Stimulated activated CD8-positive, alpha-beta memory T cell treated with anti-CD3 and anti-CD28 coated beads, Interleukin-7, amount 100 ng/mL, for 48 hours (primary cell): ENCODE measurements around the gene PIP5K1C.

ENCODE experiments used
- DNase-seq, 2 donors: peaks; one replicate each; pipeline ENCODE4 v3.0.0-alpha.2; 2020; ENCODE audit warnings: low read depth in 1 of 2; ENCODE audit errors: extremely low read depth in 1 of 2

Gene PIP5K1C, protein sequence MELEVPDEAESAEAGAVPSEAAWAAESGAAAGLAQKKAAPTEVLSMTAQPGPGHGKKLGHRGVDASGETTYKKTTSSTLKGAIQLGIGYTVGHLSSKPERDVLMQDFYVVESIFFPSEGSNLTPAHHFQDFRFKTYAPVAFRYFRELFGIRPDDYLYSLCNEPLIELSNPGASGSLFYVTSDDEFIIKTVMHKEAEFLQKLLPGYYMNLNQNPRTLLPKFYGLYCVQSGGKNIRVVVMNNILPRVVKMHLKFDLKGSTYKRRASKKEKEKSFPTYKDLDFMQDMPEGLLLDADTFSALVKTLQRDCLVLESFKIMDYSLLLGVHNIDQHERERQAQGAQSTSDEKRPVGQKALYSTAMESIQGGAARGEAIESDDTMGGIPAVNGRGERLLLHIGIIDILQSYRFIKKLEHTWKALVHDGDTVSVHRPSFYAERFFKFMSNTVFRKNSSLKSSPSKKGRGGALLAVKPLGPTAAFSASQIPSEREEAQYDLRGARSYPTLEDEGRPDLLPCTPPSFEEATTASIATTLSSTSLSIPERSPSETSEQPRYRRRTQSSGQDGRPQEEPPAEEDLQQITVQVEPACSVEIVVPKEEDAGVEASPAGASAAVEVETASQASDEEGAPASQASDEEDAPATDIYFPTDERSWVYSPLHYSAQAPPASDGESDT

DNA sequence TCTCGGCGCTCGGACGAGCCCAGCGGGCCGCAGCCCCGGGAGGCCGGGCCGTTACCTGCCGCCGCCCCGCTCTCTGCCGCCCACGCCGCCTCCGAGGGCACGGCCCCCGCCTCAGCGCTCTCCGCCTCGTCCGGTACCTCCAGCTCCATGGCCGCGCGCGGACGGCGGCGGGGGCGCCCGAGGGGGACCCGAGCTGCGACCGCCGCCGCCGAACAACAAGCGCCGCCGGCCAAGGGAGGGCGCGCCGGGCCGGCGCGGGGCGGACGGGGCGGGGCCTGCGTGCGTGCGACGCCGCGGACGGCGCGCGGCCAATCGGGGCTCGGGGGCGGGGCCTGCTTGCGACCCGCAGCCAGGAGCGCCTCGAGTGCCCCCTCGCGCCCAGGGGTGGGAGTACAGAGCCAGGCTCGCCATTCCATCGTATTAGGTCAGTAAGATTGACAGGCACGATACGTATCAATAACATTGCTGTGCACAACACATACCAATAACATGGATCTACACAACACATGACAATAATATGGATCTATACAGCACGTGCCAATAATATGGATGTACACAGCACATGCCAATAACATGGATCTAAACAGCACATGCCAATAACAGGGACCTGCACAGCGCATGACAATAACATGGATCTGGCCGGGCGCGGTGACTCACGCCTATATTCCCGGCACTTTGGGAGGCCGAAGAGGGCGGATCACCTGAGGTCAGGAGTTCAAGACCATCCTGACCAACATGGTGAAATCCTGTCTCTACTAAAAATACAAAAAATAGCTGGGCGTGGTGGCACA, at the start of gene PIP5K1C:
Gene PIP5K1C (minus strand): TSS at position 227 of the 791 bp plus-strand sequence. CDS start 78 bp downstream, at position 149.
- DNase-seq: peak; percentile 80 to 82

DNA sequence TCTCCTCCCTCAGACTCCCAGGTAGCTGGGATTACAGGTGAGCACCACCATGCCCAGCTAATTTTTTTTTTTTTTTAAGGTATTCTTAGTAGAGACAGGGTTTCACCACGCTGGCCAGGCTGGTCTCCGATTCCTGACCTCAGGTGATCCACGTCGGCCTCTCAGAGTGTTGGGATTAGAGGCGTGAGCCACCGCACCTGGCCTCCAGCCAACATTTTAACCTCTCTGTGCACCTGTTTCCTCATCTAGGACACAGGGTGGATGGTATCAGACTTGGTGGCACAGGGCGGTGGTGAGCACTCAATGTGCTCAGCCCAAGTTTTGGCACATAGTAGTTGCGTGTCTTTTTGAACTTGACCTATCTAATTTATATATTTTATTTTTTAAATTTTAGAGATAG, 48.7 kb upstream of the PIP5K1C start:
- no peak for DNase-seq

DNA sequence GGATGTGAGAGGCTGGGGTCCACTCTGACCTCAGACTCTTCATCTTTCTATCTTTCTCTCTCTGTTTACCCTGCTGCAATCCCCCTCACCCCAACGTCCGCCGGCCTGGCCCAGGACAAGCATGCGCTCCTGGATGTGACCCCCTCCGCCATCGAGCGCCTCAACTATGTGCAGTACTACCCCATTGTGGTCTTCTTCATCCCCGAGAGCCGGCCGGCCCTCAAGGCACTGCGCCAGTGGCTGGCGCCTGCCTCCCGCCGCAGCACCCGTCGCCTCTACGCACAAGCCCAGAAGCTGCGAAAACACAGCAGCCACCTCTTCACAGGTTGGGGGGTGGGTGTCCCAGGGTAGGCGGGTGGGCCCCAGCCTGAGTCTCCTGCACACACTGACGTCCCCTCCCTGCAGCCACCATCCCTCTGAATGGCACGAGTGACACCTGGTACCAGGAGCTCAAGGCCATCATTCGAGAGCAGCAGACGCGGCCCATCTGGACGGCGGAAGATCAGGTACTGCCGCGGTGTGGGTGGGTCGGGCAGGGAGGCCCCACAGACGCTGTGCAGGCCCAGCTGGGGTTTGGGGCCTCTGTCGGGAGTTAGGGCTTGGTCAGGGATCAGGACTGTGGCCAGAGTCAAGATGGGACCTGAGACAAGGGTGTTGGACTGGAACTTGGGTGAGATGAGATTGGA, 46.2 kb upstream of the PIP5K1C start:
- no peak for DNase-seq

DNA sequence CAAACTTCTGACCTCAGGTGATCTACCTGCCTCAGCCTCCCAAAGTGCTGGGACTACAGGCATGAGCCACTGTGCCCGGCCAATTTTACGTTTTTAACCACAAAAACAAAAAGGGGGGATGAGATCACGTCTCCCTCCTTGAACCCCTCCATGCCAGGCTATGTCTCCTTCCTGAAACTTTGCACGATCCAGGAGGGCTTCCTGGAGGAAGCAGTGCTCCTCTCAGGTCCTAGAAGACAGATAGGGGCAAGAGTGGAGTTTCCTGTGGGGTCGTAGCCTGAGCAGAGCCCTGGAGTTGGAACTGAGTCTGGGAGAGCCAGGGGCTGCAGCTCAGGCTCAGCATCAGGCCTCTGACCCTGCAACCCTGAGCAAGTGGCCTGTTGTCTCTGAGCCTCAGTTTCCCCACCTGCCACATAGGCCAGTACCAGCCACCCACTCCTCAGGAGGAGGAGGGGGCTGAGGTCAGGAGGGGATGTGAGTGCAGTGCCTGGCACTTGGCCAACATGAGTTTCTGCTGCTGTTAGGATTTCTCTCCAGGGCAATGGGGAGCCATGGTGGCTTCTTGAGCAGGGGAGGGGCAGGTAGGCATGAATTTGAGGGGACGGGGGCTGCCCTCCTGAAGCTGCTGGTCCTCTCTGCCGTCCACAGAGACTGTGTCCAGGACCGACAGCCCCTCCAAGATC, 45.2 kb upstream of the PIP5K1C start:
- DNase-seq: no peak

DNA sequence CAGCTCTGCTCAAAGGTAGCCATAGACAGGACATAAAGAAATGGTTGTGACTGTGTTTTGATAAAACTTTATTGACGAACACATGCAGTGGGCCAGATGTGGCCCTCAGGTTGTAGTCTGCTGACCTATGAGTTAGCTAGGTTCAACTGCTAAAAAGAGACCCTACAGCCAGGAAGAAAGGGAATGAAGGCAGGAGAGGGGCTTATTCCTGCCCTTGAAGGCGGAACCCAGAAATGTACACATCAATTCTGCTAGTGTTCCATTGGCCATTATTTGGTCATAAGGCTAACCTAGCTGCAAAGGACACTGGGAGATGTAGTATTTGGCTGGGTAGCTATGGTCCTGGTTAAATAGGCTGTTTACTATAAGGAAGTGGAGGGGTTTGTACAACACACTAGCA, 43.2 kb upstream of the PIP5K1C start:
- DNase-seq: no peak

DNA sequence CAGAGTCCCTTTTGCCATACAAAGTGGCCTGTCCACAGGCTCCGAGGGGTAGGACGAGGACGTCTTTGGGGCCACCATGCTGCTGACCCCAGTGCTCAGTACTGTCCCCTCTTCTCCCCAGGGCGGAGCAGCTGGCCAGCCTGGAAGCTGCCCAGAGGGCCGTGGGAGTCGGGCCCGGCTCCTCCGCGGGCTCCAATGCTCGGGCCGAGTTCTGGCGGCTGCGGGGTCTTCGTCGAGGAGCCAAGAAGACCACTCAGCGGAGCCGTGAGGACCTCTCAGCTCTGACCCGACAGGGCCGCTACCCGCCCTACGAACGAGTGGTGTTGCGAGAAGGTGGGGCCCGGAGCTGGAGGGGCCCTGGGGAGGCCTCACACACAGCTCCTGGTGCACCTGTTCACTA, 40.2 kb upstream of the PIP5K1C start:
- DNase-seq: no peak

DNA sequence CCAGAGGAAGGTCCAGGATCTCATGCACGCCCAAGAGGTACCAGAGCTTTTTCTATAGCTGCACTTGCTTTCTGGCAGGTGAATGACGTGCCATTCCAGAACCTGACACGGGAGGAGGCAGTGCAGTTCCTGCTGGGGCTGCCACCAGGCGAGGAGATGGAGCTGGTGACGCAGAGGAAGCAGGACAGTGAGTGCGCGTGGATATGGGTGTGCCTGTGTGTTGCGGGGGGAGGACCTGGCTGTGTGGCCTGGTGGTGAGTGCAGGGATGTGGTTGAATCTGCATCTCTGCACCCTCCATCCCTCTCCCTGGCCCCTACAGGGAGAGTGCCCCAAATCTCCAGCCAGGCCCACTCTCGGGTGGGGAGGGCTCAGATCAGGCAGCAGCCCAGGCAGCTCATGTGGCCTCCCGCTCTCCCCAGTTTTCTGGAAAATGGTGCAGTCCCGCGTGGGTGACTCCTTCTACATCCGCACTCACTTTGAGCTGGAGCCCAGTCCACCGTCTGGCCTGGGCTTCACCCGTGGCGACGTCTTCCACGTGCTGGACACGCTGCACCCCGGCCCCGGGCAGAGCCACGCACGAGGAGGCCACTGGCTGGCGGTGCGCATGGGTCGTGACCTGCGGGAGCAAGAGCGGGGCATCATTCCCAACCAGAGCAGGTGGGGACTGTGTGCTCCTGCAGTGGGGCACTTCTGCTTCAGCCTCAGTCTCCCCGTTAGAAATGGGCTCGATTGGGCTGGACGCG, 38.4 kb upstream of the PIP5K1C start:
- no peak for DNase-seq

DNA sequence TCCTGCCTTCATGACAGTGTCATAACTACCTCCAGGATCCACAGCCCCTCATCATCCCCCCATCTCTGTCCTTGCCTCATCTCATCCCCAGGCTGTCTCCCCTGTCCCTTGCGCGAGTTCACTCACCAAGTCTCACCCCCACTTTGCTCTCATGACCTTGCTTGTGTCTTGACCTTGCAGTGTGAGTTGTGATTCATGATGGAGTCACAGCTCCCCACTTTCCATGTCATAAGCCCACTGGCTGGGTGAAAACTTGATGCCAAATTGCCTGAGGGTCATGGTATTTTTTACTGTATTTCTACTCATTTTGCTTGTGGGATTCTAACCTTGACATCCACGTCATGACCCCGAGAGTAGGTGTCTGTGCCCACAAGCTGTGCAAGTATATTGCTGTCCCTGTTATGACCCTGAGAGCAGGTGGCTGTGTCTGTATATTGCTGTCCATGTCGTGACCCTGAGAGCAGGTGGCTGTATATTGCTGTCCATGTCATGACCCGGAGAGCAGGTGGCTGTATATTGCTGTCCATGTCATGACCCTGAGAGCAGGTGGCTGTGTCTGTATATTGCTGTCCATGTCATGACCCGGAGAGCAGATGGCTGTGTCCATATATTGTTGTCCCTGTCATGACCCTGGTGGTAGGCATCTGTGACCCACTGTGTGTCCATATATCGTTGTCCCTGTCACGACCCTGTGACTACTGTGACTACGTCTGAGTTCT, 37.4 kb upstream of the PIP5K1C start:
- no peak for DNase-seq

DNA sequence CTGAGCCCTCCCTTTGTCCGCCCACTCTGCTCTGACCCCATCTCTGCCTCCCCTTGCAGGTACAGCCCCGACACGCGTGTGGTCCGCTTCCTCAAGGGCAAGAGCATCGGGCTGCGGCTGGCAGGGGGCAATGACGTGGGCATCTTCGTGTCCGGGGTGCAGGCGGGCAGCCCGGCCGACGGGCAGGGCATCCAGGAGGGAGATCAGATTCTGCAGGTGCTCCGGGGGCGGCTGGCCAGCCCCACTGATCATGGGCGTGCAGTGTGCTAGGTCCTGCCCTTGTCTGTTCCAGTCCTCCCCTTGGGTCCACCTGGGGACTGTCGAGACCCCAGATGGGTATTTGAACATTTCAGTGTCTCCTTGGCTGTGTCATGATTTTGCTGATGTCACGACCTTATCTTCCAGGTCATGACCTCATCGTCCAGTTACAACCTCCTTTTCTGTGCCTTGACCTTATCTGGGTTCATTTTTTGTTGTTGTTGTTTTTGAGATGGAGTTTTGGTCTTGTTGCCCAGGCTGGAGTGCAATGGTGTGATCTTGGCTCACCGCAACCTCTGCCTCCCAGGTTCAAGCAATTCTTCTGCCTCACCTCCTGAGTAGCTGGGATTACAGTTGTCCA, 35.9 kb upstream of the PIP5K1C start:
- DNase-seq: no peak

DNA sequence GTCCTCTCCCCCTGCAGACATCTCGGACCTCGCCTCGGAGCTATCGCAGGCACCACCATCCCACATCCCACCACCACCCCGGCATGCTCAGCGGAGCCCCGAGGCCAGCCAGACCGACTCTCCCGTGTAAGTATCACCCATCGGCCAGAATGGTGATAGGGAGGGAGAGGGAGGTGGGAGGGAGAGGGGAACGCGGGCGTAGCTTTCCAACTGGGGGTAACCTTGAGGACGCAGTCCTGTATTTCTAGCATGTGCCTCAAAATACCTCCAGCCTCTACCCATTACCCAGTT, 34.0 kb upstream of the PIP5K1C start:
- no peak for DNase-seq

DNA sequence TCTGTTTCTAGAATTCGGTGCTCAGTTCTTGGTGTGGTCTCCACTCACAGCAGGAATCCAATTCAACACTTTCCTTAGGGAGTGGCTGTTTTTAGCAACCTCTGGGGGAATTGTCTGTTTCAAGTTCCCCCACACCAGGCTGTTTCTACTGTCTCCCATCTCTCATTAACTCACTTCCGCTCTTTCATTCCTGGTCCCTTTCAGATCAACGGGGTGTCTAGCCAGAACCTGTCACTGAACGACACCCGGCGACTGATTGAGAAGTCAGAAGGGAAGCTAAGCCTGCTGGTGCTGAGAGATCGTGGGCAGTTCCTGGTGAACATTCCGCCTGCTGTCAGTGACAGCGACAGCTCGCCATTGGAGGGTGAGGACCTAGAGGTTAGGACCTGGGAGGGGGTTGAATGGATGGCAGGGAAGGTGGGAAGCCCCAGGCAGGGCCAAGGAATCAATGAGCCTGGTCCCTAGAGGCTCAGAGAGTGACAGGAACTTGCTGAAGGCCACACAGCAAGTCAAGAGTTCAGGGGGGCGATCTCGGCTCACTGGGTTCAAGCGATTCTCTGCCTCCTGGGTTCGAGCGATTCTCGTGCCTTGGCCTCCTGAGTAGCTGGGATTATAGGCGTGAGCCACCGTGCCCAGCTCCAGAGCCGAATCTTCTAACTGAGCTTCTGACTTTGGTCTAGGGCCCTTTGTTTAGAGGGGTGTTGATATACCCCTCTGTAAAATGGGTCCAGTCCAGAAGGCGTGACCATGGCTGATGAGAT, 33.5 kb upstream of the PIP5K1C start:
- no peak for DNase-seq

DNA sequence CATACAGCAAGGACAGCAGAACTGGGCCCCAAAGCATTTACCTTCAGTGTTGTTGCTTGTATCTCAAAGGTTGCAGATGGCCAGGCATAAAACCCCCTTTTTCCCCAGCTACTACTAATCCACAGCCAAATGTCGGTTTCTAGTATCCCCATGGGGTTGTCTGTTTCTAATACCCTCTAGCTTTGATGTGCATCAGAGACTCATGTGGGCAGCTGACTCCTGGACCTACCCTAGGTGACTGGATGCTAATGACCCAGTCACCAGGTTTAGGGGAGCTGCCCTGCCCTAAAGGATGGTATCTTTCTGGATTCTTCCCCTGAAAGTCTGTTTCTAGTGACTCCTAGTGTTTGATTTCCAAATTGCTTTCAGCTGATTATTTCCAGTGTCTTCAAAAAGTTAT, 31.8 kb upstream of the PIP5K1C start:
- DNase-seq: no peak

DNA sequence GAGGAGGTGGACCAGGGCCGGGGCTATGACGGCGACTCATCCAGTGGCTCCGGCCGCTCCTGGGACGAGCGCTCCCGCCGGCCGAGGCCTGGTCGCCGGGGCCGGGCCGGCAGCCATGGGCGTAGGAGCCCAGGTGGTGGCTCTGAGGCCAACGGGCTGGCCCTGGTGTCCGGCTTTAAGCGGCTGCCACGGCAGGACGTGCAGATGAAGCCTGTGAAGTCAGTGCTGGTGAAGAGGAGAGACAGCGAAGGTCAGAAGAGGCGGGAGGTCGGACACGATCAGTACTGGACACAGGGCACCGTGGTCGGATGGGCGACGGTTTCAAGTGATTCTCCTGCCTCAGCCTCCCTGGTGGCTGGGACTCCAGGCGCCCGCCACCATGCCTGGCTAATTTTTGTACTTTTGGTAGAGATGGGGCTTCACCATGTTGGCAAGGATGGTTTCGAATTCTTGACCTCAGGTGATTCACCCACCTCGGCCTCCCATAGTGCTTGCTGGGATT, 30.2 kb upstream of the PIP5K1C start:
- DNase-seq: no peak

DNA sequence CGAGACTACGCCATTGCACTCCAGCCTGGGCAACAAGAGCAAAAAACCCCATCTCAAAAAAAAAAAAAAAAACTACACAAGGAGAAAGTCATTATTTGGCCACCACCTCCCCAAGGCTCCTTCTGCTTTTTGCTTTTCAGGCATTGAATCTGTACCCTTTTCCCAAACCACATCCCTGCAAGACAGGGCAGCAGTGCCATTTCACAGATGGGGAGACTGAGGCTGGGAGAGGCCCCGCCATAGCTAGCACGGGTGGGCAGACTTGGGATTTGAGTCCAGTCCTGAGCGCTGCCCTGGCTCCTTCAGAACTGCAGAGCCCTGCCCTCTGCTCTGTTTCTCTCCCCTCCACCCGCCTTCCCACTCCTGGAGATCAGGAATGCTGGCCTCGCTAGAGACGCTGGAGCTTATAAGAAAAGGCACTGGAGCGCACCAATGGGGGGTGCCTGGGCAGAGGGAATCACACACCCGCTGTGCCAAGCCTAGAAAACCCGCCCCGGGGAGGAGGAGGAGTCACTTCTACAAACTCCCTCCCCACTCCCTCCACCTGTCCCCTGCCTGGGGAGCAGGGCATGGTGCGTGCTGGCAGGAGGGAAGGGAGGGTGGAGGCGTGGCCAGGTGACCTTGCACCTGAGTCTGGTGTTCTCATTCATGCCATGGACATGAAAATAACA, 25.5 kb upstream of the PIP5K1C start:
- no peak for DNase-seq

DNA sequence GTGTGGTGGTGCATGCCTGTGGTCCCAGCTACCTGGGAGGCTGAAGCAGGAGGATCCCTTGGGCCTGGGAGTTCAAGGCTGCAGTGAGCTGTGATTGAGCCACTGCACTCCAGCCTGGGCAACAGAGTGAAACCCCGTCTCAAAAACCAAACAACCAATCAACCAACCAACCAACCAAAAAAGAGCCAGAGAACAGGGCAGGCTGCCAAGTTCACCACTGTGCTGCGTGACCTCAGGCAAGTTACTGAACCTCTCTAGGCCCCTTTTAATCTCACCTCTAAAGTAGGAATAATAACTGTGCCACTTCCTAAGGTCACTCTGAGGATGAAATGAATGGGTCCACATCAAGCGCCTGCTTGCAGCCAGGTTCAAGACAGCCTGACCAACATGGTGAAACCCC, 24.9 kb upstream of the PIP5K1C start:
- DNase-seq: no peak

DNA sequence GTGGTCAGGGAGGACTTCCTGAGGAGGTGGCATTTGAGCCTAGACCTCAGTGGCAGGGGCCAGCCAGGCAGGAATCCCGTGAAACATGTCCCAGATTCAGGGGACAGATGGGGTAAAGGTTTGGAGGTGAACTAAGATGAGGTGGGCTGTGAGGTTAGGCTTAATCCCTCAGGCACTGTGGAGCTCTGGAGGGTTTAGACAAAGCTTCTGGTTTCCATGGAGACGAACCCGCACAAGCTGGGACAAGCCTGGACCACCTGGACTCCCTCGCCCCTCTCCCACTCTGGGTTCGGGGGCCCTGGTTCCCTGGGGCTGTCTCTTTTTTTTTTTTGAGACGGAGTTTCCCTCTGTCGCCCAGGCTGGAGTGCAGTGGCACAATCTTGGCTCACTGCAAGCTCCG, 23.6 kb upstream of the PIP5K1C start:
- no peak for DNase-seq

DNA sequence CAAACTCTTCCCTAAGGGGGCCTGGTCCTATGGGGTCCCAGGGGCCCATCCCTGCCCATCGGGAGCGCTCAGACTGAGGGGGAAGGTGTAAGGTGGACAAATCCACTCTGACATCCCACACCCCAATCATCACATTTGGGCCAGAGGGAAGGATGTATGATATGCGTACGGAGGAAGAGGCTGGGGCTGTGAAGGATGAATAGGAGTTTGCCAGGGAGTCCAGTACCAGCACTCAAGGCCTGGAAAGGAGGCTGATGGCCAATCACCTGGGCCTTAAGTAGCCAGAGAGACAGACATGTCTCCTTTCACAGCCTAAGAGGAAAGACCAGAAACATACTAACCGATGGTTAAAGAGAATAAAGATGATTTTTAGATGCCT, 22.8 kb upstream of the PIP5K1C start:
- no peak for DNase-seq
